GM23338 (cell line): ENCODE results near the gene PDHX. TPM values are rescaled to one million over a fixed set of nuclear protein-coding genes. Genes with fewer than 3 reads are reported as not detected.

Experiments
- ATAC-seq: fragments of 200-7000 bp; cut with Tn5 transposase; 3 replicates; pipeline ENCODE4 v1.9.1; 2020
- DNase-seq: peaks from one replicate; pipeline ENCODE4 v3.0.0-alpha.2; 2015; ENCODE audit warnings: low spot score
- H2AFZ ChIP-seq: fragments of 200-600 bp; sonication (generic); 2 replicates; pipeline ENCODE4 v1.8.0; 2016; ENCODE audit warnings: antibody characterized with exemption, mild to moderate bottlenecking, moderate library complexity
- H3F3A ChIP-seq: fragments of 200-600 bp; sonication (generic); replicated peaks from 2 replicates; pipeline ENCODE4 v1.8.0; 2017; ENCODE audit warnings: antibody characterized with exemption, mixed run types, low read depth
- H3K27ac ChIP-seq: fragments of 200-600 bp; sonication (generic); 2 replicates; pipeline ENCODE4 v1.6.1; 2016; ENCODE audit warnings: low read depth
- H3K27me3 ChIP-seq: fragments of 200-600 bp; sonication (generic); 2 replicates; pipeline ENCODE4 v1.8.0; 2016; ENCODE audit warnings: mild to moderate bottlenecking, mixed run types, moderate library complexity; ENCODE audit not compliant: insufficient read depth
- H3K36me3 ChIP-seq: fragments of 200-600 bp; sonication (generic); 2 replicates; pipeline ENCODE4 v1.8.0; 2016; ENCODE audit warnings: mild to moderate bottlenecking; ENCODE audit not compliant: insufficient read depth
- H3K4me1 ChIP-seq: fragments of 200-600 bp; sonication (generic); 2 replicates; pipeline ENCODE4 v1.8.0; 2016; ENCODE audit warnings: mild to moderate bottlenecking, moderate library complexity; ENCODE audit not compliant: insufficient read depth
- H3K4me2 ChIP-seq: fragments of 200-600 bp; sonication (generic); 2 replicates; pipeline ENCODE4 v1.7.1; 2017; ENCODE audit warnings: mixed run types
- H3K4me3 ChIP-seq: fragments of 200-600 bp; sonication (generic); 2 replicates; pipeline ENCODE4 v1.6.1; 2016; ENCODE audit warnings: mixed run types
- H3K79me2 ChIP-seq: fragments of 200-600 bp; sonication (generic); replicated peaks from 2 replicates; pipeline ENCODE4 v1.8.0; 2017; ENCODE audit warnings: mild to moderate bottlenecking; ENCODE audit not compliant: insufficient read depth
- H3K9me2 ChIP-seq: fragments of 200-600 bp; sonication (generic); 2 replicates; pipeline ENCODE4 v1.8.0; 2017; ENCODE audit not compliant: insufficient read depth
- H4K20me1 ChIP-seq: fragments of 200-600 bp; sonication (generic); replicated peaks from 2 replicates; pipeline ENCODE4 v1.8.0; 2017; ENCODE audit warnings: mild to moderate bottlenecking; ENCODE audit not compliant: insufficient read depth
- H3K27ac Mint-ChIP-seq: 2 replicates; pipeline ENCODE4 v1.8.0; 2020; ENCODE audit warnings: inconsistent platforms, mild to moderate bottlenecking, moderate library complexity, mixed read lengths
- H3K27me3 Mint-ChIP-seq: 3 replicates; pipeline ENCODE4 v1.8.0; 2022; ENCODE audit warnings: low read depth, mild to moderate bottlenecking, moderate library complexity, mixed read lengths, inconsistent platforms; ENCODE audit not compliant: insufficient read depth, poor library complexity
- H3K36me3 Mint-ChIP-seq: 3 replicates; pipeline ENCODE4 v1.8.0; 2021; ENCODE audit warnings: low read depth, mild to moderate bottlenecking, inconsistent platforms, moderate library complexity, mixed read lengths
- H3K4me1 Mint-ChIP-seq: 3 replicates; pipeline ENCODE4 v1.8.0; 2020; ENCODE audit warnings: mild to moderate bottlenecking, inconsistent platforms, mixed read lengths
- H3K4me3 Mint-ChIP-seq: 3 replicates; pipeline ENCODE4 v1.8.0; 2021; ENCODE audit warnings: moderate library complexity, mild to moderate bottlenecking, inconsistent platforms, mixed read lengths
- H3K9me3 Mint-ChIP-seq: 3 replicates; pipeline ENCODE4 v1.8.0; 2020; ENCODE audit warnings: moderate library complexity, mild to moderate bottlenecking, inconsistent platforms, mixed read lengths
- CREB1 ChIP-seq: fragments of 250-450 bp; sonication (Bioruptor Pico); IDR thresholded peaks from 2 replicates; pipeline ENCODE4 v1.5.0; 2020; ENCODE audit warnings: low read depth, mild to moderate bottlenecking, moderate library complexity
- EZH2 ChIP-seq: fragments of 200-600 bp; sonication (generic); IDR thresholded peaks from one replicate; pipeline ENCODE4 v1.8.0; 2017; ENCODE audit warnings: antibody characterized with exemption, mild to moderate bottlenecking, low read depth; ENCODE audit not compliant: unreplicated experiment
- EZH2phosphoT487 ChIP-seq: fragments of 200-600 bp; sonication (generic); IDR thresholded peaks from one replicate; pipeline ENCODE4 v1.8.1; 2018; ENCODE audit warnings: antibody characterized with exemption; ENCODE audit not compliant: unreplicated experiment
- JUNB ChIP-seq: IDR thresholded peaks from one replicate; pipeline ENCODE4 v1.6.1; 2016; ENCODE audit warnings: antibody characterized with exemption; ENCODE audit not compliant: unreplicated experiment
- ZNF114 ChIP-seq: fragments of 250-450 bp; sonication (Bioruptor Pico); IDR thresholded peaks from 2 replicates; pipeline ENCODE4 v1.5.0; 2020; ENCODE audit warnings: mild to moderate bottlenecking, moderate library complexity
- polyA plus RNA-seq: library from polyadenylated mRNA; unstranded; fragments of >200 nt; fragmentation: Nextera tagmentation; extraction: Ambion mirVana; gene quantifications from 2 replicates; pipeline ENCODE4 v1.2.1, GENCODE V29; 2016
- total RNA-seq: library from RNA; depleted of rRNA; stranded (reverse); fragments of >200 nt; shearing (Covaris generic); gene quantifications from 2 replicates; pipeline ENCODE4 v1.2.3, GENCODE V29; 2014
- TF ChIP-seq, protein P1 (sequence below): fragments of 250-450 bp; sonication (Bioruptor Pico); IDR thresholded peaks from 2 replicates; pipeline ENCODE4 v1.5.0; 2020; ENCODE audit warnings: mild to moderate bottlenecking, moderate library complexity
- TF ChIP-seq, protein P2 (sequence below): IDR thresholded peaks from one replicate; pipeline ENCODE4 v1.6.1; 2018; ENCODE audit warnings: antibody characterized with exemption; ENCODE audit not compliant: unreplicated experiment

Gene PDHX
- total and polyA plus RNA-seq, 2 experiments from 2014 or later = 36.9 to 40.2 TPM

DNA sequence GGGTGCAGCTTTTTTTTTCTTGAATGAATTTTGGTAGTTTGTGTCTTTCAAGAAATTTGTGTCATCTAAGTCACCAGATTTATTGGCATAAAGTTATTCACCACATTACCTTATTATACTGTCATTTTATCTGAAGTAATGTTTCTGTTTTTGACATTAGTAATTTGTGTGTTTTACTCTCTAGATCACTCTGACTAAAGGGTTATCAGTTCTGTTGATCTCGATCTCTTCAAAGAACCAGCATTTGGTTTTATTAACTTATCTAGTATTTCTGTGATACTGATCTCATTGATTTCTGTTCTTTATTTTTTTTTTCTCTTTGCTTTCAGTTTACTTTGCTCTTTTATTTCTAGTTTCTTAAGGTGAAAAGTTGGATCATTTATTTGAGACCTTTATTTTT, 55.5 kb downstream of the PDHX start:
- H3K4me3 ChIP-seq = no peak overlapping the region
- Mint-ChIP-seq H3K4me1 (peaks cover 8% of the 10 kb centered on the region; the same call in 2 of the 3 replicates), H3K36me3 (peaks cover 44% of the 10 kb centered on the region), H3K9me3 (no peaks in the 10 kb centered on the region), H3K27ac (no peak overlapping the region), H3K4me3 (no peak overlapping the region), H3K27me3 (peaks cover 1% of the 10 kb centered on the region)
- H3K79me2 ChIP-seq = no peaks in the 10 kb centered on the region
- peaks cover 5% of the 10 kb centered on the region; the same call in 1 of the 2 replicates for H3K36me3 ChIP-seq
- peaks cover 9% of the 10 kb centered on the region for H3K4me1 ChIP-seq
- no peak overlapping the region for H3K27ac ChIP-seq
- no peak for DNase-seq
- no peaks in the 10 kb centered on the region for H3K9me2 ChIP-seq
- no peaks in the 10 kb centered on the region for H3F3A ChIP-seq
- no peaks in the 10 kb centered on the region for H3K27me3 ChIP-seq
- TF ChIP-seq, protein P1, sequence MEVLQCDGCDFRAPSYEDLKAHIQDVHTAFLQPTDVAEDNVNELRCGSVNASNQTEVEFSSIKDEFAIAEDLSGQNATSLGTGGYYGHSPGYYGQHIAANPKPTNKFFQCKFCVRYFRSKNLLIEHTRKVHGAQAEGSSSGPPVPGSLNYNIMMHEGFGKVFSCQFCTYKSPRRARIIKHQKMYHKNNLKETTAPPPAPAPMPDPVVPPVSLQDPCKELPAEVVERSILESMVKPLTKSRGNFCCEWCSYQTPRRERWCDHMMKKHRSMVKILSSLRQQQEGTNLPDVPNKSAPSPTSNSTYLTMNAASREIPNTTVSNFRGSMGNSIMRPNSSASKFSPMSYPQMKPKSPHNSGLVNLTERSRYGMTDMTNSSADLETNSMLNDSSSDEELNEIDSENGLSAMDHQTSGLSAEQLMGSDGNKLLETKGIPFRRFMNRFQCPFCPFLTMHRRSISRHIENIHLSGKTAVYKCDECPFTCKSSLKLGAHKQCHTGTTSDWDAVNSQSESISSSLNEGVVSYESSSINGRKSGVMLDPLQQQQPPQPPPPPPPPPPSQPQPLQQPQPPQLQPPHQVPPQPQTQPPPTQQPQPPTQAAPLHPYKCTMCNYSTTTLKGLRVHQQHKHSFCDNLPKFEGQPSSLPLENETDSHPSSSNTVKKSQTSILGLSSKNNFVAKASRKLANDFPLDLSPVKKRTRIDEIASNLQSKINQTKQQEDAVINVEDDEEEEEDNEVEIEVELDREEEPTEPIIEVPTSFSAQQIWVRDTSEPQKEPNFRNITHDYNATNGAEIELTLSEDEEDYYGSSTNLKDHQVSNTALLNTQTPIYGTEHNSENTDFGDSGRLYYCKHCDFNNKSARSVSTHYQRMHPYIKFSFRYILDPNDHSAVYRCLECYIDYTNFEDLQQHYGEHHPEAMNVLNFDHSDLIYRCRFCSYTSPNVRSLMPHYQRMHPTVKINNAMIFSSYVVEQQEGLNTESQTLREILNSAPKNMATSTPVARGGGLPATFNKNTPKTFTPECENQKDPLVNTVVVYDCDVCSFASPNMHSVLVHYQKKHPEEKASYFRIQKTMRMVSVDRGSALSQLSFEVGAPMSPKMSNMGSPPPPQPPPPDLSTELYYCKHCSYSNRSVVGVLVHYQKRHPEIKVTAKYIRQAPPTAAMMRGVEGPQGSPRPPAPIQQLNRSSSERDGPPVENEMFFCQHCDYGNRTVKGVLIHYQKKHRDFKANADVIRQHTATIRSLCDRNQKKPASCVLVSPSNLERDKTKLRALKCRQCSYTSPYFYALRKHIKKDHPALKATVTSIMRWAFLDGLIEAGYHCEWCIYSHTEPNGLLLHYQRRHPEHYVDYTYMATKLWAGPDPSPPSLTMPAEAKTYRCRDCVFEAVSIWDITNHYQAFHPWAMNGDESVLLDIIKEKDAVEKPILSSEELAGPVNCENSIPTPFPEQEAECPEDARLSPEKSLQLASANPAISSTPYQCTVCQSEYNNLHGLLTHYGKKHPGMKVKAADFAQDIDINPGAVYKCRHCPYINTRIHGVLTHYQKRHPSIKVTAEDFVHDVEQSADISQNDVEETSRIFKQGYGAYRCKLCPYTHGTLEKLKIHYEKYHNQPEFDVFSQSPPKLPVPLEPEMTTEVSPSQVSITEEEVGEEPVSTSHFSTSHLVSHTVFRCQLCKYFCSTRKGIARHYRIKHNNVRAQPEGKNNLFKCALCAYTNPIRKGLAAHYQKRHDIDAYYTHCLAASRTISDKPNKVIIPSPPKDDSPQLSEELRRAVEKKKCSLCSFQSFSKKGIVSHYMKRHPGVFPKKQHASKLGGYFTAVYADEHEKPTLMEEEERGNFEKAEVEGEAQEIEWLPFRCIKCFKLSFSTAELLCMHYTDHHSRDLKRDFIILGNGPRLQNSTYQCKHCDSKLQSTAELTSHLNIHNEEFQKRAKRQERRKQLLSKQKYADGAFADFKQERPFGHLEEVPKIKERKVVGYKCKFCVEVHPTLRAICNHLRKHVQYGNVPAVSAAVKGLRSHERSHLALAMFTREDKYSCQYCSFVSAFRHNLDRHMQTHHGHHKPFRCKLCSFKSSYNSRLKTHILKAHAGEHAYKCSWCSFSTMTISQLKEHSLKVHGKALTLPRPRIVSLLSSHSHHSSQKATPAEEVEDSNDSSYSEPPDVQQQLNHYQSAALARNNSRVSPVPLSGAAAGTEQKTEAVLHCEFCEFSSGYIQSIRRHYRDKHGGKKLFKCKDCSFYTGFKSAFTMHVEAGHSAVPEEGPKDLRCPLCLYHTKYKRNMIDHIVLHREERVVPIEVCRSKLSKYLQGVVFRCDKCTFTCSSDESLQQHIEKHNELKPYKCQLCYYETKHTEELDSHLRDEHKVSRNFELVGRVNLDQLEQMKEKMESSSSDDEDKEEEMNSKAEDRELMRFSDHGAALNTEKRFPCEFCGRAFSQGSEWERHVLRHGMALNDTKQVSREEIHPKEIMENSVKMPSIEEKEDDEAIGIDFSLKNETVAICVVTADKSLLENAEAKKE (CRISPR knock-in tag) = no peak
- no peak for TF ChIP-seq ZNF114 (CRISPR knock-in tag)
- no peak for TF ChIP-seq CREB1 (CRISPR knock-in tag)
- no peak for TF ChIP-seq JUNB
- ATAC-seq = no peak
- H2AFZ ChIP-seq = no peak overlapping the region
- H4K20me1 ChIP-seq = no peaks in the 10 kb centered on the region
- no peak overlapping the region for H3K4me2 ChIP-seq

DNA sequence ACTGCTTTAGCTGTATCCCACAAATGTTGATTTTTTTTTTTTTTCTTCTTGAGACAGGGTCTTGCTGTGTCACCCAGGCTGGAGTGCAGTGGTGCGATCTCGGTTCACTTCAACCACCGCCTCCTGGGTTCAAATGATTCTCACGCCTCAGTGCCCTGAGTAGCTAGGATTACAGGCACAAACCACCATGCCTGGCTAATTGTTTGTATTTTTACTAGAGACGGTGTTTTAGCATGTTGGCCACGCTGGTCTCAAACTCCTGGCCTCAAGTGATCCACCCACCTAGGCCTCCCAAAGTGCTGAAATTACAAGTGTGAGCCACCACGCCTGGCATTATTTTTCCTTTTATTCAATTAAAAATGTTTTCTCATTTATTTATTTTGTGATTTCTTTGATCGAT, 55.9 kb downstream of the PDHX start:
- peaks cover 5% of the 10 kb centered on the region; the same call in 1 of the 2 replicates for H3K36me3 ChIP-seq
- H3K4me2 ChIP-seq = no peak overlapping the region
- no peak overlapping the region for H3K4me3 ChIP-seq
- no peaks in the 10 kb centered on the region for H3K9me2 ChIP-seq
- H3K9me3 Mint-ChIP-seq = no peaks in the 10 kb centered on the region
- ATAC-seq (no peak), DNase-seq (no peak)
- no peak overlapping the region for H3K27ac ChIP-seq
- no peaks in the 10 kb centered on the region for H4K20me1 ChIP-seq
- peaks cover 9% of the 10 kb centered on the region for H3K4me1 ChIP-seq
- no peaks in the 10 kb centered on the region for H3K79me2 ChIP-seq
- no peak overlapping the region for H3K4me3 Mint-ChIP-seq
- H2AFZ ChIP-seq = no peak overlapping the region
- H3K27ac Mint-ChIP-seq = no peak overlapping the region
- H3F3A ChIP-seq = no peaks in the 10 kb centered on the region
- H3K27me3 Mint-ChIP-seq = peaks cover 1% of the 10 kb centered on the region
- H3K4me1 Mint-ChIP-seq = peaks cover 8% of the 10 kb centered on the region; the same call in 2 of the 3 replicates
- H3K27me3 ChIP-seq = no peaks in the 10 kb centered on the region
- peaks cover 42% of the 10 kb centered on the region for H3K36me3 Mint-ChIP-seq
- TF ChIP-seq, protein P2, sequence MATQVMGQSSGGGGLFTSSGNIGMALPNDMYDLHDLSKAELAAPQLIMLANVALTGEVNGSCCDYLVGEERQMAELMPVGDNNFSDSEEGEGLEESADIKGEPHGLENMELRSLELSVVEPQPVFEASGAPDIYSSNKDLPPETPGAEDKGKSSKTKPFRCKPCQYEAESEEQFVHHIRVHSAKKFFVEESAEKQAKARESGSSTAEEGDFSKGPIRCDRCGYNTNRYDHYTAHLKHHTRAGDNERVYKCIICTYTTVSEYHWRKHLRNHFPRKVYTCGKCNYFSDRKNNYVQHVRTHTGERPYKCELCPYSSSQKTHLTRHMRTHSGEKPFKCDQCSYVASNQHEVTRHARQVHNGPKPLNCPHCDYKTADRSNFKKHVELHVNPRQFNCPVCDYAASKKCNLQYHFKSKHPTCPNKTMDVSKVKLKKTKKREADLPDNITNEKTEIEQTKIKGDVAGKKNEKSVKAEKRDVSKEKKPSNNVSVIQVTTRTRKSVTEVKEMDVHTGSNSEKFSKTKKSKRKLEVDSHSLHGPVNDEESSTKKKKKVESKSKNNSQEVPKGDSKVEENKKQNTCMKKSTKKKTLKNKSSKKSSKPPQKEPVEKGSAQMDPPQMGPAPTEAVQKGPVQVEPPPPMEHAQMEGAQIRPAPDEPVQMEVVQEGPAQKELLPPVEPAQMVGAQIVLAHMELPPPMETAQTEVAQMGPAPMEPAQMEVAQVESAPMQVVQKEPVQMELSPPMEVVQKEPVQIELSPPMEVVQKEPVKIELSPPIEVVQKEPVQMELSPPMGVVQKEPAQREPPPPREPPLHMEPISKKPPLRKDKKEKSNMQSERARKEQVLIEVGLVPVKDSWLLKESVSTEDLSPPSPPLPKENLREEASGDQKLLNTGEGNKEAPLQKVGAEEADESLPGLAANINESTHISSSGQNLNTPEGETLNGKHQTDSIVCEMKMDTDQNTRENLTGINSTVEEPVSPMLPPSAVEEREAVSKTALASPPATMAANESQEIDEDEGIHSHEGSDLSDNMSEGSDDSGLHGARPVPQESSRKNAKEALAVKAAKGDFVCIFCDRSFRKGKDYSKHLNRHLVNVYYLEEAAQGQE = no peak
- TF ChIP-seq EZH2phosphoT487 (no peak), EZH2 (no peak)
